GM23338 (cell line): ENCODE results near the gene SNRNP25. TPM values are rescaled to one million over a fixed set of nuclear protein-coding genes. Genes with fewer than 3 reads are reported as not detected.

Source experiments
- ATAC-seq: fragments of 200-7000 bp; cut with Tn5 transposase; 3 replicates; pipeline ENCODE4 v1.9.1; 2020
- DNase-seq: peaks from one replicate; pipeline ENCODE4 v3.0.0-alpha.2; 2015; ENCODE audit warnings: low spot score
- H2AFZ ChIP-seq: fragments of 200-600 bp; sonication (generic); 2 replicates; pipeline ENCODE4 v1.8.0; 2016; ENCODE audit warnings: antibody characterized with exemption, mild to moderate bottlenecking, moderate library complexity
- H3F3A ChIP-seq: fragments of 200-600 bp; sonication (generic); replicated peaks from 2 replicates; pipeline ENCODE4 v1.8.0; 2017; ENCODE audit warnings: antibody characterized with exemption, mixed run types, low read depth
- H3K27ac ChIP-seq: fragments of 200-600 bp; sonication (generic); 2 replicates; pipeline ENCODE4 v1.6.1; 2016; ENCODE audit warnings: low read depth
- H3K27me3 ChIP-seq: fragments of 200-600 bp; sonication (generic); 2 replicates; pipeline ENCODE4 v1.8.0; 2016; ENCODE audit warnings: mild to moderate bottlenecking, mixed run types, moderate library complexity; ENCODE audit not compliant: insufficient read depth
- H3K36me3 ChIP-seq: fragments of 200-600 bp; sonication (generic); 2 replicates; pipeline ENCODE4 v1.8.0; 2016; ENCODE audit warnings: mild to moderate bottlenecking; ENCODE audit not compliant: insufficient read depth
- H3K4me1 ChIP-seq: fragments of 200-600 bp; sonication (generic); 2 replicates; pipeline ENCODE4 v1.8.0; 2016; ENCODE audit warnings: mild to moderate bottlenecking, moderate library complexity; ENCODE audit not compliant: insufficient read depth
- H3K4me2 ChIP-seq: fragments of 200-600 bp; sonication (generic); 2 replicates; pipeline ENCODE4 v1.7.1; 2017; ENCODE audit warnings: mixed run types
- H3K4me3 ChIP-seq: fragments of 200-600 bp; sonication (generic); 2 replicates; pipeline ENCODE4 v1.6.1; 2016; ENCODE audit warnings: mixed run types
- H3K79me2 ChIP-seq: fragments of 200-600 bp; sonication (generic); replicated peaks from 2 replicates; pipeline ENCODE4 v1.8.0; 2017; ENCODE audit warnings: mild to moderate bottlenecking; ENCODE audit not compliant: insufficient read depth
- H3K9me2 ChIP-seq: fragments of 200-600 bp; sonication (generic); 2 replicates; pipeline ENCODE4 v1.8.0; 2017; ENCODE audit not compliant: insufficient read depth
- H4K20me1 ChIP-seq: fragments of 200-600 bp; sonication (generic); replicated peaks from 2 replicates; pipeline ENCODE4 v1.8.0; 2017; ENCODE audit warnings: mild to moderate bottlenecking; ENCODE audit not compliant: insufficient read depth
- H3K27ac Mint-ChIP-seq: 2 replicates; pipeline ENCODE4 v1.8.0; 2020; ENCODE audit warnings: inconsistent platforms, mild to moderate bottlenecking, moderate library complexity, mixed read lengths
- H3K27me3 Mint-ChIP-seq: 3 replicates; pipeline ENCODE4 v1.8.0; 2022; ENCODE audit warnings: low read depth, mild to moderate bottlenecking, moderate library complexity, mixed read lengths, inconsistent platforms; ENCODE audit not compliant: insufficient read depth, poor library complexity
- H3K36me3 Mint-ChIP-seq: 3 replicates; pipeline ENCODE4 v1.8.0; 2021; ENCODE audit warnings: low read depth, mild to moderate bottlenecking, inconsistent platforms, moderate library complexity, mixed read lengths
- H3K4me1 Mint-ChIP-seq: 3 replicates; pipeline ENCODE4 v1.8.0; 2020; ENCODE audit warnings: mild to moderate bottlenecking, inconsistent platforms, mixed read lengths
- H3K4me3 Mint-ChIP-seq: 3 replicates; pipeline ENCODE4 v1.8.0; 2021; ENCODE audit warnings: moderate library complexity, mild to moderate bottlenecking, inconsistent platforms, mixed read lengths
- H3K9me3 Mint-ChIP-seq: 3 replicates; pipeline ENCODE4 v1.8.0; 2020; ENCODE audit warnings: moderate library complexity, mild to moderate bottlenecking, inconsistent platforms, mixed read lengths
- CREB1 ChIP-seq: fragments of 250-450 bp; sonication (Bioruptor Pico); IDR thresholded peaks from 2 replicates; pipeline ENCODE4 v1.5.0; 2020; ENCODE audit warnings: low read depth, mild to moderate bottlenecking, moderate library complexity
- EZH2 ChIP-seq: fragments of 200-600 bp; sonication (generic); IDR thresholded peaks from one replicate; pipeline ENCODE4 v1.8.0; 2017; ENCODE audit warnings: antibody characterized with exemption, mild to moderate bottlenecking, low read depth; ENCODE audit not compliant: unreplicated experiment
- EZH2phosphoT487 ChIP-seq: fragments of 200-600 bp; sonication (generic); IDR thresholded peaks from one replicate; pipeline ENCODE4 v1.8.1; 2018; ENCODE audit warnings: antibody characterized with exemption; ENCODE audit not compliant: unreplicated experiment
- JUNB ChIP-seq: IDR thresholded peaks from one replicate; pipeline ENCODE4 v1.6.1; 2016; ENCODE audit warnings: antibody characterized with exemption; ENCODE audit not compliant: unreplicated experiment
- NANOG ChIP-seq: IDR thresholded peaks from 2 replicates; pipeline ENCODE4 v1.6.1; 2016; ENCODE audit warnings: antibody characterized with exemption, borderline replicate concordance
- POLR2AphosphoS5 ChIP-seq: IDR thresholded peaks from 2 replicates; pipeline ENCODE4 v1.6.1; 2016; ENCODE audit warnings: antibody characterized with exemption, low read depth
- STAT1 ChIP-seq: IDR thresholded peaks from one replicate; pipeline ENCODE4 v1.6.1; 2016; ENCODE audit warnings: antibody characterized with exemption; ENCODE audit not compliant: unreplicated experiment
- ZNF114 ChIP-seq: fragments of 250-450 bp; sonication (Bioruptor Pico); IDR thresholded peaks from 2 replicates; pipeline ENCODE4 v1.5.0; 2020; ENCODE audit warnings: mild to moderate bottlenecking, moderate library complexity
- ZNF331 ChIP-seq: fragments of 250-450 bp; sonication (Bioruptor Pico); IDR thresholded peaks from 2 replicates; pipeline ENCODE4 v1.5.0; 2020; ENCODE audit warnings: low read depth, mild to moderate bottlenecking, moderate library complexity
- polyA plus RNA-seq: library from polyadenylated mRNA; unstranded; fragments of >200 nt; fragmentation: Nextera tagmentation; extraction: Ambion mirVana; gene quantifications from 2 replicates; pipeline ENCODE4 v1.2.1, GENCODE V29; 2016
- total RNA-seq: library from RNA; depleted of rRNA; stranded (reverse); fragments of >200 nt; shearing (Covaris generic); gene quantifications from 2 replicates; pipeline ENCODE4 v1.2.3, GENCODE V29; 2014
- TF ChIP-seq, protein P1 (sequence below): IDR thresholded peaks from 2 replicates; pipeline ENCODE4 v1.6.1; 2016; ENCODE audit warnings: antibody characterized with exemption
- TF ChIP-seq, protein P2 (sequence below), 2 experiments: fragments of 200-600 bp in 1 of 2; sonication (generic) in 1 of 2; conservative IDR thresholded peaks; 2 replicates each; pipeline versions ENCODE4 v1.5.1 to v1.6.1; 2016 to 2017; ENCODE audit warnings: antibody characterized with exemption in 2 of 2, low read depth in 2 of 2, mild to moderate bottlenecking in 2 of 2, moderate library complexity in 1 of 2
- TF ChIP-seq, protein P3 (sequence below): IDR thresholded peaks from one replicate; pipeline ENCODE4 v1.6.1; 2018; ENCODE audit warnings: antibody characterized with exemption; ENCODE audit not compliant: unreplicated experiment
- TF ChIP-seq, protein P4 (sequence below): fragments of 250-450 bp; sonication (Bioruptor Pico); IDR thresholded peaks from 2 replicates; pipeline ENCODE4 v1.5.0; 2020; ENCODE audit warnings: mild to moderate bottlenecking, moderate library complexity

Gene SNRNP25
- total and polyA plus RNA-seq, 2 experiments from 2014 or later: 34.4 to 79.5 TPM

DNA sequence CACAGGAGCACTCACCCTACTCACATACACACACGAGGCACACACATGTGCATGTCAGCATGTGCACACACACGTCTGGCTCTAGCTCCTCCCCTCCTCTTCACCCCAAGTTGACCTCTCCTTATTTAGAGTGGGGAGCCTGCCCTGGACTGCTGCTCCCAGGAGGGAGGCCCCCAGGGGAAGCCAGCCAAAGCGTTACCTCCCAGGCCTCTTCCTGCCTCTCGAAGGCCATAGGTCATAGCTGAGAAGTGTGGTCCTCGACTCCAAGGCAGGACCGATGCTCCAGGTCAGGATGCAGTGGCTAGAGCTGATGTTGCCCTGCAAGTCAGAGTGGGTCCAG, 19.0 kb upstream of the SNRNP25 start:
- Histone ChIP-seq H3K4me3 (no peak overlapping the region), H3K4me1 (no peaks in the 10 kb centered on the region), H4K20me1 (0 out of 2 replicates have a peak, but pooled peaks cover 5% of the 10 kb centered on the region), H2AFZ (no peak overlapping the region), H3F3A (no peaks in the 10 kb centered on the region), H3K27me3 (no peaks in the 10 kb centered on the region), H3K9me2 (no peaks in the 10 kb centered on the region), H3K27ac (no peak overlapping the region), H3K79me2 (no peaks in the 10 kb centered on the region), H3K36me3 (no peaks in the 10 kb centered on the region), H3K4me2 (no peak overlapping the region)
- no peak overlapping the region for H3K4me3 Mint-ChIP-seq
- TF ChIP-seq, protein P1, sequence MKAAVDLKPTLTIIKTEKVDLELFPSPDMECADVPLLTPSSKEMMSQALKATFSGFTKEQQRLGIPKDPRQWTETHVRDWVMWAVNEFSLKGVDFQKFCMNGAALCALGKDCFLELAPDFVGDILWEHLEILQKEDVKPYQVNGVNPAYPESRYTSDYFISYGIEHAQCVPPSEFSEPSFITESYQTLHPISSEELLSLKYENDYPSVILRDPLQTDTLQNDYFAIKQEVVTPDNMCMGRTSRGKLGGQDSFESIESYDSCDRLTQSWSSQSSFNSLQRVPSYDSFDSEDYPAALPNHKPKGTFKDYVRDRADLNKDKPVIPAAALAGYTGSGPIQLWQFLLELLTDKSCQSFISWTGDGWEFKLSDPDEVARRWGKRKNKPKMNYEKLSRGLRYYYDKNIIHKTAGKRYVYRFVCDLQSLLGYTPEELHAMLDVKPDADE: no peak
- TF ChIP-seq EZH2phosphoT487 (no peak), EZH2 (no peak), CREB1 (CRISPR knock-in tag) (no peak), ZNF331 (CRISPR knock-in tag) (no peak), ZNF114 (CRISPR knock-in tag) (no peak), POLR2AphosphoS5 (no peak), STAT1 (no peak), JUNB (no peak), NANOG (no peak)
- TF ChIP-seq, protein P2, sequence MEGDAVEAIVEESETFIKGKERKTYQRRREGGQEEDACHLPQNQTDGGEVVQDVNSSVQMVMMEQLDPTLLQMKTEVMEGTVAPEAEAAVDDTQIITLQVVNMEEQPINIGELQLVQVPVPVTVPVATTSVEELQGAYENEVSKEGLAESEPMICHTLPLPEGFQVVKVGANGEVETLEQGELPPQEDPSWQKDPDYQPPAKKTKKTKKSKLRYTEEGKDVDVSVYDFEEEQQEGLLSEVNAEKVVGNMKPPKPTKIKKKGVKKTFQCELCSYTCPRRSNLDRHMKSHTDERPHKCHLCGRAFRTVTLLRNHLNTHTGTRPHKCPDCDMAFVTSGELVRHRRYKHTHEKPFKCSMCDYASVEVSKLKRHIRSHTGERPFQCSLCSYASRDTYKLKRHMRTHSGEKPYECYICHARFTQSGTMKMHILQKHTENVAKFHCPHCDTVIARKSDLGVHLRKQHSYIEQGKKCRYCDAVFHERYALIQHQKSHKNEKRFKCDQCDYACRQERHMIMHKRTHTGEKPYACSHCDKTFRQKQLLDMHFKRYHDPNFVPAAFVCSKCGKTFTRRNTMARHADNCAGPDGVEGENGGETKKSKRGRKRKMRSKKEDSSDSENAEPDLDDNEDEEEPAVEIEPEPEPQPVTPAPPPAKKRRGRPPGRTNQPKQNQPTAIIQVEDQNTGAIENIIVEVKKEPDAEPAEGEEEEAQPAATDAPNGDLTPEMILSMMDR (conservative IDR thresholded peaks at IDR 0.05; ENCODE audit: low read depth in 2 of 2): no peak
- TF ChIP-seq, protein P3, sequence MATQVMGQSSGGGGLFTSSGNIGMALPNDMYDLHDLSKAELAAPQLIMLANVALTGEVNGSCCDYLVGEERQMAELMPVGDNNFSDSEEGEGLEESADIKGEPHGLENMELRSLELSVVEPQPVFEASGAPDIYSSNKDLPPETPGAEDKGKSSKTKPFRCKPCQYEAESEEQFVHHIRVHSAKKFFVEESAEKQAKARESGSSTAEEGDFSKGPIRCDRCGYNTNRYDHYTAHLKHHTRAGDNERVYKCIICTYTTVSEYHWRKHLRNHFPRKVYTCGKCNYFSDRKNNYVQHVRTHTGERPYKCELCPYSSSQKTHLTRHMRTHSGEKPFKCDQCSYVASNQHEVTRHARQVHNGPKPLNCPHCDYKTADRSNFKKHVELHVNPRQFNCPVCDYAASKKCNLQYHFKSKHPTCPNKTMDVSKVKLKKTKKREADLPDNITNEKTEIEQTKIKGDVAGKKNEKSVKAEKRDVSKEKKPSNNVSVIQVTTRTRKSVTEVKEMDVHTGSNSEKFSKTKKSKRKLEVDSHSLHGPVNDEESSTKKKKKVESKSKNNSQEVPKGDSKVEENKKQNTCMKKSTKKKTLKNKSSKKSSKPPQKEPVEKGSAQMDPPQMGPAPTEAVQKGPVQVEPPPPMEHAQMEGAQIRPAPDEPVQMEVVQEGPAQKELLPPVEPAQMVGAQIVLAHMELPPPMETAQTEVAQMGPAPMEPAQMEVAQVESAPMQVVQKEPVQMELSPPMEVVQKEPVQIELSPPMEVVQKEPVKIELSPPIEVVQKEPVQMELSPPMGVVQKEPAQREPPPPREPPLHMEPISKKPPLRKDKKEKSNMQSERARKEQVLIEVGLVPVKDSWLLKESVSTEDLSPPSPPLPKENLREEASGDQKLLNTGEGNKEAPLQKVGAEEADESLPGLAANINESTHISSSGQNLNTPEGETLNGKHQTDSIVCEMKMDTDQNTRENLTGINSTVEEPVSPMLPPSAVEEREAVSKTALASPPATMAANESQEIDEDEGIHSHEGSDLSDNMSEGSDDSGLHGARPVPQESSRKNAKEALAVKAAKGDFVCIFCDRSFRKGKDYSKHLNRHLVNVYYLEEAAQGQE: no peak
- TF ChIP-seq, protein P4, sequence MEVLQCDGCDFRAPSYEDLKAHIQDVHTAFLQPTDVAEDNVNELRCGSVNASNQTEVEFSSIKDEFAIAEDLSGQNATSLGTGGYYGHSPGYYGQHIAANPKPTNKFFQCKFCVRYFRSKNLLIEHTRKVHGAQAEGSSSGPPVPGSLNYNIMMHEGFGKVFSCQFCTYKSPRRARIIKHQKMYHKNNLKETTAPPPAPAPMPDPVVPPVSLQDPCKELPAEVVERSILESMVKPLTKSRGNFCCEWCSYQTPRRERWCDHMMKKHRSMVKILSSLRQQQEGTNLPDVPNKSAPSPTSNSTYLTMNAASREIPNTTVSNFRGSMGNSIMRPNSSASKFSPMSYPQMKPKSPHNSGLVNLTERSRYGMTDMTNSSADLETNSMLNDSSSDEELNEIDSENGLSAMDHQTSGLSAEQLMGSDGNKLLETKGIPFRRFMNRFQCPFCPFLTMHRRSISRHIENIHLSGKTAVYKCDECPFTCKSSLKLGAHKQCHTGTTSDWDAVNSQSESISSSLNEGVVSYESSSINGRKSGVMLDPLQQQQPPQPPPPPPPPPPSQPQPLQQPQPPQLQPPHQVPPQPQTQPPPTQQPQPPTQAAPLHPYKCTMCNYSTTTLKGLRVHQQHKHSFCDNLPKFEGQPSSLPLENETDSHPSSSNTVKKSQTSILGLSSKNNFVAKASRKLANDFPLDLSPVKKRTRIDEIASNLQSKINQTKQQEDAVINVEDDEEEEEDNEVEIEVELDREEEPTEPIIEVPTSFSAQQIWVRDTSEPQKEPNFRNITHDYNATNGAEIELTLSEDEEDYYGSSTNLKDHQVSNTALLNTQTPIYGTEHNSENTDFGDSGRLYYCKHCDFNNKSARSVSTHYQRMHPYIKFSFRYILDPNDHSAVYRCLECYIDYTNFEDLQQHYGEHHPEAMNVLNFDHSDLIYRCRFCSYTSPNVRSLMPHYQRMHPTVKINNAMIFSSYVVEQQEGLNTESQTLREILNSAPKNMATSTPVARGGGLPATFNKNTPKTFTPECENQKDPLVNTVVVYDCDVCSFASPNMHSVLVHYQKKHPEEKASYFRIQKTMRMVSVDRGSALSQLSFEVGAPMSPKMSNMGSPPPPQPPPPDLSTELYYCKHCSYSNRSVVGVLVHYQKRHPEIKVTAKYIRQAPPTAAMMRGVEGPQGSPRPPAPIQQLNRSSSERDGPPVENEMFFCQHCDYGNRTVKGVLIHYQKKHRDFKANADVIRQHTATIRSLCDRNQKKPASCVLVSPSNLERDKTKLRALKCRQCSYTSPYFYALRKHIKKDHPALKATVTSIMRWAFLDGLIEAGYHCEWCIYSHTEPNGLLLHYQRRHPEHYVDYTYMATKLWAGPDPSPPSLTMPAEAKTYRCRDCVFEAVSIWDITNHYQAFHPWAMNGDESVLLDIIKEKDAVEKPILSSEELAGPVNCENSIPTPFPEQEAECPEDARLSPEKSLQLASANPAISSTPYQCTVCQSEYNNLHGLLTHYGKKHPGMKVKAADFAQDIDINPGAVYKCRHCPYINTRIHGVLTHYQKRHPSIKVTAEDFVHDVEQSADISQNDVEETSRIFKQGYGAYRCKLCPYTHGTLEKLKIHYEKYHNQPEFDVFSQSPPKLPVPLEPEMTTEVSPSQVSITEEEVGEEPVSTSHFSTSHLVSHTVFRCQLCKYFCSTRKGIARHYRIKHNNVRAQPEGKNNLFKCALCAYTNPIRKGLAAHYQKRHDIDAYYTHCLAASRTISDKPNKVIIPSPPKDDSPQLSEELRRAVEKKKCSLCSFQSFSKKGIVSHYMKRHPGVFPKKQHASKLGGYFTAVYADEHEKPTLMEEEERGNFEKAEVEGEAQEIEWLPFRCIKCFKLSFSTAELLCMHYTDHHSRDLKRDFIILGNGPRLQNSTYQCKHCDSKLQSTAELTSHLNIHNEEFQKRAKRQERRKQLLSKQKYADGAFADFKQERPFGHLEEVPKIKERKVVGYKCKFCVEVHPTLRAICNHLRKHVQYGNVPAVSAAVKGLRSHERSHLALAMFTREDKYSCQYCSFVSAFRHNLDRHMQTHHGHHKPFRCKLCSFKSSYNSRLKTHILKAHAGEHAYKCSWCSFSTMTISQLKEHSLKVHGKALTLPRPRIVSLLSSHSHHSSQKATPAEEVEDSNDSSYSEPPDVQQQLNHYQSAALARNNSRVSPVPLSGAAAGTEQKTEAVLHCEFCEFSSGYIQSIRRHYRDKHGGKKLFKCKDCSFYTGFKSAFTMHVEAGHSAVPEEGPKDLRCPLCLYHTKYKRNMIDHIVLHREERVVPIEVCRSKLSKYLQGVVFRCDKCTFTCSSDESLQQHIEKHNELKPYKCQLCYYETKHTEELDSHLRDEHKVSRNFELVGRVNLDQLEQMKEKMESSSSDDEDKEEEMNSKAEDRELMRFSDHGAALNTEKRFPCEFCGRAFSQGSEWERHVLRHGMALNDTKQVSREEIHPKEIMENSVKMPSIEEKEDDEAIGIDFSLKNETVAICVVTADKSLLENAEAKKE (CRISPR knock-in tag): no peak
- H3K27me3 Mint-ChIP-seq: peaks cover 3% of the 10 kb centered on the region
- H3K9me3 Mint-ChIP-seq: no peaks in the 10 kb centered on the region; the same call in 2 of the 3 replicates
- peaks cover 2% of the 10 kb centered on the region; the same call in 1 of the 3 replicates for H3K4me1 Mint-ChIP-seq
- no peak overlapping the region for H3K27ac Mint-ChIP-seq
- DNase-seq (peak; percentile 0), ATAC-seq (no peak)
- H3K36me3 Mint-ChIP-seq: peaks cover 10% of the 10 kb centered on the region; the same call in 2 of the 3 replicates
